ENCODE data around the gene SNX21.

The SNX21 gene

DNA sequence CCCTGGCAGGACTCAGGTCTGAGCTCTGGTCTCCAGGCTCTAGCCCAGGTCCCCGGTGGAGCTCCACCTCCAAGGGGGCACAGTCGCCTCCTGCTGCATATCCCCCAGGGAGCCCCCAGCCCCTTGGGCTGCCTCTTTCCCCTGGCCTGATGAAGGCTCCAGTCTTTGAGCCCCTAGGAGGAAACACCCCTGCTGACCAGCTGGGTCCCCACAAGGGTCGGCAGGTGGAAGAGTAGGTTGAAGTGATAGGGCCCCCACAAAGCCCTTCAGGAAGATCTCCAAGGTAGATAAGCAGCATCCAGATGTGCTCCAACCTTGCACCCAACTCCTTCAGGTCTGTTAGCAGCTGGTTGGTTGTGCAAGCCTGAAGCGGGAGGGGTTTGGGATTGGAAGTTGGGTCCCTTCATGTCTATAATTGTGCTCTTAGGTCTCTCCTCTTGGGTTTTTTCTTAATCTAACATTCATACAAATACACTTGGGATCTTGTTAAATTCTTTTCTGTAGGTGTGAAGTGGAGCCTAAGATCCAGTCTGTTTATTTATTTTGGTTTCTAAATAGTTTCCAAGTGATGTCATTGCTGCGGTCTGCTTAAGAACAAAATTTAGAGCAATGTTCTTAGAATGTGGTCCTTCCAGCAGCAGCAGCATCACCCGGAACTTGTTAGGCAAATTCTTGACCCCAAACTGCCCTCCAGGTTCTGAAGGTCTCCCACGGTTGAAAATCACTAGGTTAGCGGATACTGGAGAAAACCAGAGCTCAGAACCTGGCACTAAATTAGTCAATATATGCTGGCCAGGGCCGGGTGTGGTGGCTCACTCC is 16.0 kb upstream of the SNX21 start:
- TF ChIP-seq SIN3A (IDR thresholded peaks at IDR 0.05; ENCODE audit: borderline replicate concordance, insufficient read depth, low read length) (peak; percentile 15; the same call in 1 of the 2 replicates), POLR2AphosphoS5 (IDR thresholded peaks at IDR 0.05; ENCODE audit: low read depth, low read length) (peak; percentile 54), FOXP2 (optimal IDR thresholded peaks at IDR 0.05; ENCODE audit: borderline replicate concordance, extremely low read depth, extremely low read length, insufficient read depth) (no peak)
- TF ChIP-seq, protein P1, sequence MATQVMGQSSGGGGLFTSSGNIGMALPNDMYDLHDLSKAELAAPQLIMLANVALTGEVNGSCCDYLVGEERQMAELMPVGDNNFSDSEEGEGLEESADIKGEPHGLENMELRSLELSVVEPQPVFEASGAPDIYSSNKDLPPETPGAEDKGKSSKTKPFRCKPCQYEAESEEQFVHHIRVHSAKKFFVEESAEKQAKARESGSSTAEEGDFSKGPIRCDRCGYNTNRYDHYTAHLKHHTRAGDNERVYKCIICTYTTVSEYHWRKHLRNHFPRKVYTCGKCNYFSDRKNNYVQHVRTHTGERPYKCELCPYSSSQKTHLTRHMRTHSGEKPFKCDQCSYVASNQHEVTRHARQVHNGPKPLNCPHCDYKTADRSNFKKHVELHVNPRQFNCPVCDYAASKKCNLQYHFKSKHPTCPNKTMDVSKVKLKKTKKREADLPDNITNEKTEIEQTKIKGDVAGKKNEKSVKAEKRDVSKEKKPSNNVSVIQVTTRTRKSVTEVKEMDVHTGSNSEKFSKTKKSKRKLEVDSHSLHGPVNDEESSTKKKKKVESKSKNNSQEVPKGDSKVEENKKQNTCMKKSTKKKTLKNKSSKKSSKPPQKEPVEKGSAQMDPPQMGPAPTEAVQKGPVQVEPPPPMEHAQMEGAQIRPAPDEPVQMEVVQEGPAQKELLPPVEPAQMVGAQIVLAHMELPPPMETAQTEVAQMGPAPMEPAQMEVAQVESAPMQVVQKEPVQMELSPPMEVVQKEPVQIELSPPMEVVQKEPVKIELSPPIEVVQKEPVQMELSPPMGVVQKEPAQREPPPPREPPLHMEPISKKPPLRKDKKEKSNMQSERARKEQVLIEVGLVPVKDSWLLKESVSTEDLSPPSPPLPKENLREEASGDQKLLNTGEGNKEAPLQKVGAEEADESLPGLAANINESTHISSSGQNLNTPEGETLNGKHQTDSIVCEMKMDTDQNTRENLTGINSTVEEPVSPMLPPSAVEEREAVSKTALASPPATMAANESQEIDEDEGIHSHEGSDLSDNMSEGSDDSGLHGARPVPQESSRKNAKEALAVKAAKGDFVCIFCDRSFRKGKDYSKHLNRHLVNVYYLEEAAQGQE (IDR thresholded peaks at IDR 0.05; ENCODE audit: insufficient read depth in 1 of 2, low read depth in 2 of 2, low read length in 2 of 2) = no peak

DNA sequence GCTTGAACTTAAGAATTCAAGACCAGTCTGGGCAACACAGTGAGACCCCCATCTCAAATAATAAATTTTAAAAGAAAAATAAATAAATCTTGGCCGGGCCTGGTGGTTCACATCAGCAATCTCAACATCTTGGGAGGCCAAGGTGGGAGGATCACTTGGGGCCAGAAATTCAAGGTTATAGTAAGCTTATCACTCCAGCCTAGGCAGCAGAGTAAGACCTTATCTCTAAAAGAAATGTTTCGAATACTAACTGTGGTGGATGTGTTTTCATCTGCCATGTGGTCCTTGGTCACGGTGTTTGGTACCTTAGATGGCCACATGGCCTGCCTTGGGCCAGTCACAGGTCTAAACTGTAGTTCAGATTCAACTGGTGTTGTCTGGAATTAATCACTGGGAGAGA is 15.4 kb upstream of the SNX21 start:
- no peak for TF ChIP-seq TAF1 (IDR thresholded peaks at IDR 0.05; ENCODE audit: borderline replicate concordance, insufficient read depth, low read length)
- TF ChIP-seq POLR2AphosphoS5 (IDR thresholded peaks at IDR 0.05; ENCODE audit: low read depth, low read length) = no peak
- no peak for TF ChIP-seq FOXP2 (optimal IDR thresholded peaks at IDR 0.05; ENCODE audit: borderline replicate concordance, extremely low read depth, extremely low read length, insufficient read depth)
- TF ChIP-seq SIN3A (IDR thresholded peaks at IDR 0.05; ENCODE audit: borderline replicate concordance, insufficient read depth, low read length) = no peak
- TF ChIP-seq, protein P1 (IDR thresholded peaks at IDR 0.05; ENCODE audit: insufficient read depth in 1 of 2, low read depth in 2 of 2, low read length in 2 of 2) = no peak

DNA sequence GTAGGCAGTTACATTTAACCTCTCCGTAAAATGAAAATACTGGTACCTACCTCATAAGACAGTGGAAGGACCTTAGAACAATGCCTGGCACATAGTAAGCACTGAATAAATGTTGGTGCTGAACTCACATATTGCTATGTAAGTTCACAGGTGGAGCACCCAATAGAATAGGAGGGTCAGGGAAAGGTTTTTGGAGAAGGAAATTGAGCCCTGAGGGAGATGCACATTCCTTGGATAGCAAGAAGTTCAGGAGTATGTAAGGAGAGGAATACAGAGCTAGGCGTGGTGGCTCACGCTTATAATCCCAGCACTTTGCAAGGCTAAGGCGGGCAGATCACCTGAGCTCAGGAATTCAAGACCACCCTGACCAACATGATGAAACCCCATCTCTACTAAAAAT is 14.1 kb upstream of the SNX21 start:
- TF ChIP-seq FOXP2 (optimal IDR thresholded peaks at IDR 0.05; ENCODE audit: borderline replicate concordance, extremely low read depth, extremely low read length, insufficient read depth) (no peak), SIN3A (IDR thresholded peaks at IDR 0.05; ENCODE audit: borderline replicate concordance, insufficient read depth, low read length) (no peak), POLR2AphosphoS5 (IDR thresholded peaks at IDR 0.05; ENCODE audit: low read depth, low read length) (no peak), TAF1 (IDR thresholded peaks at IDR 0.05; ENCODE audit: borderline replicate concordance, insufficient read depth, low read length) (no peak)
- TF ChIP-seq, protein P1 (IDR thresholded peaks at IDR 0.05; ENCODE audit: insufficient read depth in 1 of 2, low read depth in 2 of 2, low read length in 2 of 2) = no peak

DNA sequence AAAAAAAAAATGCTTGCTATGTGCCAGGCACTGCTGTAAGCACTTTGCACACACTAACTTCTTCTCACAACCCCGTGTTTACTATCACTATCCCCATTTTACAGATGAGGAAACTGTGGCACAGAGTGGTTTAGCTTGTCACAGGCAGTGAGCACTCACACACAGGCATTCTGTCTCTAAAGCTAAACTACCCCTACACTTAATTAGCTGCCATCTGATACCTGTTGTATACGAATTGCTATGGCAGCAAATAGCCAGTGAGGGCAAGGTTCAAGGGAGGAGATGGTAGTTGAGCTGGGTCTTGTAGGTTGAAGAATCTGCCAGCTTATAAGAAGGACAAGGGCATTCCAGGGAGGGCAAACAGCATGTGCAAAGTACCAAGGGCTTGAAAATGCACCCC is 11.7 kb upstream of the SNX21 start:
- TF ChIP-seq SIN3A (IDR thresholded peaks at IDR 0.05; ENCODE audit: borderline replicate concordance, insufficient read depth, low read length) = no peak
- TF ChIP-seq POLR2AphosphoS5 (IDR thresholded peaks at IDR 0.05; ENCODE audit: low read depth, low read length) = no peak

DNA sequence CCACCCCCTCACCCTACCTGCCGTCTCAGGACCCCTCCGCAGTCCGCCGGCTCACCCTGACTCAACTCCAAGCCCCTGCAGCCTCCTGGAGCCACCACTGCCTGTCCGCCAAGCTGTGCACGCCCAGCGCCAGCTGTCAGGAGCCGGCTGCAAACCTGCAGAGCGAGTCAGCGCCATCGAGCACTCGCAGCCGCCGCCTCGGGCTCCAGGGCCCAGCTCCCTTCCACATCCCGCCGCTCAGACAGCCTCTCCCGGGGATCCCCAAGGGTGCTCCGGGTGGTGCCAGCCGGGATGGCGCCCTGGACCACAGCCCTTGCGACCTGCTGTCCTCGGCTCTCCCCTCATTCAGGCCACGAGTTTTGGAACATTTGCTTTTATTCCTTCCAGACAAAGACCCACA is 10.7 kb upstream of the SNX21 start:
- no peak for TF ChIP-seq SIN3A (IDR thresholded peaks at IDR 0.05; ENCODE audit: borderline replicate concordance, insufficient read depth, low read length)
- no peak for TF ChIP-seq TAF1 (IDR thresholded peaks at IDR 0.05; ENCODE audit: borderline replicate concordance, insufficient read depth, low read length)
- no peak for TF ChIP-seq POLR2AphosphoS5 (IDR thresholded peaks at IDR 0.05; ENCODE audit: low read depth, low read length)
- TF ChIP-seq, protein P1 (IDR thresholded peaks at IDR 0.05; ENCODE audit: insufficient read depth in 1 of 2, low read depth in 2 of 2, low read length in 2 of 2) = no peak
- TF ChIP-seq FOXP2 (optimal IDR thresholded peaks at IDR 0.05; ENCODE audit: borderline replicate concordance, extremely low read depth, extremely low read length, insufficient read depth) = no peak

Measured in PFSK-1 (cell line).